ENCODE data around the gene MAPK8.
A peak's percentile ranks its signal among the peaks of the same experiment; 100 is the strongest.

Gene MAPK8

DNA sequence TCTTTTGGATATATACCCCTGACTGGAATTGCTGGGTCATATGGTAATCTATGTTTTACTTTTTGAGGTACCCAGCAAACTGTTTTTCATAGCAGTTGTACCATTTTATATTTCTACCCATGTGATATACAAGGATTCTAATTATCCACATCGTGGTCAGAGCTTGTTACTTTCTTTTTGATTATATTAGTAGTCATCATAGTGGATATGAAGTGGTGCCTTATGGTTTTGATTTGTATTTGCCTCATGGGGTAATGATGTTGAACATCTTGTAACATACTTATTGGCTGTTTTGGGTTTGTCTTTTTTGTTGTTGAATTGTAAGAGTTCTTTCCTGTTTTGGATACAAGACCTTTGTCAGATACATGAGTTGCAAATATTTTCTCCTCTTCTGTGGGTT is 51.7 kb downstream of the MAPK8 start:
- TF ChIP-seq NFRKB (IDR thresholded peaks at IDR 0.05) (no peak), BHLHE40 (IDR thresholded peaks at IDR 0.05; ENCODE audit: borderline replicate concordance) (no peak), FOXK2 (IDR thresholded peaks at IDR 0.05) (no peak)
- ChIA-PET POLR2A (no interaction called here), CTCF (no interaction called here)
- no peak for DNase-seq (ENCODE audit: extremely low spot score)

DNA sequence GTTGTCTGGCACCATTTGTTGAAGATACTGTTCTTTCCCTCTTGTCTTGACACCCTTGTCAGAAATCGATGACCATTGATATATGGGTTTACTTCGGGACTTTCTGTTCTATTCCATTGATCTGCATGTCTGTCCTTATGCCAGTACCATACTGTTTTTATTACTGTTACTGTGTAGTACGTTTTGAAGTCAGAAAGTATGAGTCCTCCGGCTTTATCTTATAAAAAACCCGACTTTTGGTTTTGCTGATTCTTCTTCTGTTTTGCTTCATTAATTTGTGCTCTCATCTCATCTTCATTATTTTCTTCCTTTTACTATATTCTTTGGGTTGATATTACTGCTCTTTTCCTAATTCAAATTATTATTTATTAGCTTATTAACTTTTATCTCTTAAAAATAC is 52.4 kb downstream of the MAPK8 start:
- ChIA-PET POLR2A (no interaction called here), CTCF (interaction anchor here (0.6 kb wide), 1 partner anchor 298 kb away, joined by 3 read pairs; no protein-coding TSS in a partner anchor)
- no peak for DNase-seq (ENCODE audit: extremely low spot score)
- no peak for TF ChIP-seq FOXK2 (IDR thresholded peaks at IDR 0.05)
- no peak for TF ChIP-seq HDGF (IDR thresholded peaks at IDR 0.05; ENCODE audit: borderline replicate concordance)
- no peak for TF ChIP-seq CTBP1 (IDR thresholded peaks at IDR 0.05; ENCODE audit: borderline replicate concordance)
- no peak for TF ChIP-seq FOXA1 (IDR thresholded peaks at IDR 0.05)
- no peak for TF ChIP-seq SP1 (IDR thresholded peaks at IDR 0.05)
- no peak for TF ChIP-seq TARDBP (IDR thresholded peaks at IDR 0.05)
- TF ChIP-seq ELF4 (IDR thresholded peaks at IDR 0.05), result no peak
- TF ChIP-seq, protein P1, sequence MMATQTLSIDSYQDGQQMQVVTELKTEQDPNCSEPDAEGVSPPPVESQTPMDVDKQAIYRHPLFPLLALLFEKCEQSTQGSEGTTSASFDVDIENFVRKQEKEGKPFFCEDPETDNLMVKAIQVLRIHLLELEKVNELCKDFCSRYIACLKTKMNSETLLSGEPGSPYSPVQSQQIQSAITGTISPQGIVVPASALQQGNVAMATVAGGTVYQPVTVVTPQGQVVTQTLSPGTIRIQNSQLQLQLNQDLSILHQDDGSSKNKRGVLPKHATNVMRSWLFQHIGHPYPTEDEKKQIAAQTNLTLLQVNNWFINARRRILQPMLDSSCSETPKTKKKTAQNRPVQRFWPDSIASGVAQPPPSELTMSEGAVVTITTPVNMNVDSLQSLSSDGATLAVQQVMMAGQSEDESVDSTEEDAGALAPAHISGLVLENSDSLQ (IDR thresholded peaks at IDR 0.05), result no peak
- TF ChIP-seq ARNT (IDR thresholded peaks at IDR 0.05), result no peak
- TF ChIP-seq NFRKB (IDR thresholded peaks at IDR 0.05), result no peak

DNA sequence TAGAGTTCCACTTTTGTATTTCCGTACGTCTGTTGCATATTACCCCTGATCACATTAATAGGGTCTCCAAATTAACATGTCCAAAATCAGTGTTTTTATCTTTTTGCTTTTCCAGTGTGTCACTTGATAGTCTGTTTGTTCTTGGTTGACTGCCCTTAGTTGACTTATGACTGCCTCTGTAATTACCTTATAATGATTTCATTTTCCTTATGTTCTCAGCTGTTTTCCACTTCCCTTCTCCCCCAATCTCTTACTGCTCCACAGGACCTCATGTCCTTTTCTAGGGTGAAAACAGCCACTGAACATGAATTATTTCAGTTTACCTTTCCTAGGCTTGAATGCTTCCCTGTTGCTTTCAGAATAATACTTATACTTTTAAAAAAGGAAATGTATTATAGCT is 54.7 kb downstream of the MAPK8 start:
- CTCF ChIA-PET, result interaction anchor here (1.1 kb wide), 1 partner anchor 295 kb away, joined by 4 read pairs; no protein-coding TSS in a partner anchor

DNA sequence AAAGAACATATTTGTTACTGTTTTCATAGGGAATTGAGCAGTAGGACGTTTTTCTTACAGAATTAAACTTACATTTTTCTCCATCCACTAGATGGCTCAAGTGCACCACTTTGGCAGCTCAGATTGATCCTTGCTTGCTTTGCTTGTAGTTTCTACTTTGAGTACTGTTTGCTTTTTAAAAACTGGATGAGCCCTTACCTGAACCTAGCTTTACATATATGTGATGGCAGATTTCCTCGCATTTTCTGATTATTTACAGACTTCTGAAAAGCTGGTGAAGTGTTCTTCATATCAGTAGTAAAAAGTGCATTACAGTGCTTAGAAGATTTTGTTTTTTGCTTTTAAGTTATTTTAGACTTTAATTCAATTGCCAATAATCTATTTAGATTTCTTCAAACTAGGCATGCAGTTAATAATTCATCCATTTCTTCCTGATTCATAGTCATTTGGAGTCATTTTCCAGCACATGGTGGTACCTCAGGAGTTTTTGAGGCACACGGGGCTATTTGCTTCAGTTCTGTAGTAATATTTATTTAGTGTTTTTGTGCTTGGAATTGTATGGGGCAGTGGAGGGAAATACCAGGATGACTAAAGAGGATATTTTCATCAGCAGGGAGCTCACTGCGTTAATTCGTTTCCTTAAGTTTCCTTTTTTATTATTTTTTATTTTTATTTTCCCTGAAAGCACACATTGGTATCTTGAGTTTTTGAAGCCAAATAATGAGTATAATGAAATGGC is 57.3 kb downstream of the MAPK8 start:
- DNase-seq (ENCODE audit: extremely low spot score), result peak; percentile 39
- TF ChIP-seq HDGF (IDR thresholded peaks at IDR 0.05; ENCODE audit: borderline replicate concordance), result no peak
- no peak for TF ChIP-seq SP1 (IDR thresholded peaks at IDR 0.05)
- no peak for TF ChIP-seq NFRKB (IDR thresholded peaks at IDR 0.05)
- TF ChIP-seq FOXK2 (IDR thresholded peaks at IDR 0.05), result no peak
- no peak for TF ChIP-seq ZNF384 (IDR thresholded peaks at IDR 0.05)
- TF ChIP-seq CTBP1 (IDR thresholded peaks at IDR 0.05; ENCODE audit: borderline replicate concordance), result no peak
- POLR2A ChIA-PET, result no interaction called here
- CTCF ChIA-PET, result interaction anchor here (0.7 to 2.1 kb wide), 8 partner anchors 37 to 294 kb away, joined by 3 to 28 read pairs (median 3); no protein-coding TSS in a partner anchor

More for the DNA sequence above, 54.7 kb downstream of the MAPK8 start:
- POLR2A ChIA-PET, result interaction anchor here (1.0 kb wide), 1 partner anchor 295 kb away, joined by 3 read pairs; no protein-coding TSS in a partner anchor
- TF ChIP-seq FOXM1 (IDR thresholded peaks at IDR 0.05; ENCODE audit: borderline replicate concordance), result no peak
- TF ChIP-seq SP1 (IDR thresholded peaks at IDR 0.05), result no peak
- no peak for TF ChIP-seq ARNT (IDR thresholded peaks at IDR 0.05)
- TF ChIP-seq HDGF (IDR thresholded peaks at IDR 0.05; ENCODE audit: borderline replicate concordance), result no peak
- no peak for TF ChIP-seq CTBP1 (IDR thresholded peaks at IDR 0.05; ENCODE audit: borderline replicate concordance)
- no peak for TF ChIP-seq FOXK2 (IDR thresholded peaks at IDR 0.05)
- no peak for TF ChIP-seq TARDBP (IDR thresholded peaks at IDR 0.05)
- TF ChIP-seq FOXA1 (IDR thresholded peaks at IDR 0.05), result no peak
- no peak for DNase-seq (ENCODE audit: extremely low spot score)

DNA sequence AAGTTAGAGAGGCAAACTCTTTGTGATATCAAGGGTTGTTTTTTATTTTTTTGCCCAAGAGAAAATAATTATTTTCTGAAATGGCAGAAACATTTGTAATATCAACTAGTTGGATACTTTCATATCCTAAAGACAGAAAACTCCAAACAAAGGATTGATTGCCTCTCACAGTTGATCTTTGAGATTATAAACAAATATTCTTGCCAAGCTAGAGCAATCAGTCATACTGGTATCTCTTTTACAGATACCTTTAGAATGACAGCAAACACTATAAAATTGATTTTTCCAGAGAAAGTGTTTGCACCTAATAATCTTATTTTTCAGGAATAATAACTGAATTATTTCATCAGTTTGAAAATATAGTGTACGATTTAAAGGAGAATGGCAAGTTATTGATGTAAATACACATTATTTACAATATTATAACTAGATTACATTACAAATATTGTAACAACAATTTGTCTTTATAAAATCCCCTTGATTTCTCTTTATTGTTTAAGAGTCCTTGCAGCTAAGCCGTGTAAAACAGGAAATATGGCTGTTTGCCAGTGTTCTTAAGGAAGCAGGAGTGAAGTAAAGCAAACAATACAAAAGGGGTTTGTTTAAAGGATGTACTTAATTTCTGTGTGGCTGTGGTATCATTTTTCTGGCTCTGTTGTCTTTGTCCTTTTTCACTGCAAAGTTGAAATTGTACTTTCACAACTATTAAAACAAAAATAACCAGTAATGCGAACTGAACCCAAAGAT is 58.4 kb downstream of the MAPK8 start:
- CTCF ChIA-PET, result interaction anchor here (0.8 to 2.1 kb wide), 3 partner anchors 122 to 291 kb away, joined by 3 to 28 read pairs (median 13); no protein-coding TSS in a partner anchor
- TF ChIP-seq SP1 (IDR thresholded peaks at IDR 0.05), result no peak
- no peak for TF ChIP-seq L3MBTL2 (conservative IDR thresholded peaks at IDR 0.05)
- TF ChIP-seq FOXK2 (IDR thresholded peaks at IDR 0.05), result no peak
- no peak for TF ChIP-seq CTBP1 (IDR thresholded peaks at IDR 0.05; ENCODE audit: borderline replicate concordance)
- no peak for TF ChIP-seq HDGF (IDR thresholded peaks at IDR 0.05; ENCODE audit: borderline replicate concordance)
- TF ChIP-seq FOXM1 (IDR thresholded peaks at IDR 0.05; ENCODE audit: borderline replicate concordance), result no peak
- no peak for TF ChIP-seq ELF4 (IDR thresholded peaks at IDR 0.05)
- no peak for TF ChIP-seq NFRKB (IDR thresholded peaks at IDR 0.05)
- no peak for TF ChIP-seq SUZ12 (IDR thresholded peaks at IDR 0.05)
- TF ChIP-seq ARNT (IDR thresholded peaks at IDR 0.05), result no peak
- TF ChIP-seq TARDBP (IDR thresholded peaks at IDR 0.05), result no peak
- TF ChIP-seq, protein P1 (IDR thresholded peaks at IDR 0.05), result no peak
- no peak for TF ChIP-seq ZNF384 (IDR thresholded peaks at IDR 0.05)
- no peak for DNase-seq (ENCODE audit: extremely low spot score)
- POLR2A ChIA-PET, result no interaction called here

DNA sequence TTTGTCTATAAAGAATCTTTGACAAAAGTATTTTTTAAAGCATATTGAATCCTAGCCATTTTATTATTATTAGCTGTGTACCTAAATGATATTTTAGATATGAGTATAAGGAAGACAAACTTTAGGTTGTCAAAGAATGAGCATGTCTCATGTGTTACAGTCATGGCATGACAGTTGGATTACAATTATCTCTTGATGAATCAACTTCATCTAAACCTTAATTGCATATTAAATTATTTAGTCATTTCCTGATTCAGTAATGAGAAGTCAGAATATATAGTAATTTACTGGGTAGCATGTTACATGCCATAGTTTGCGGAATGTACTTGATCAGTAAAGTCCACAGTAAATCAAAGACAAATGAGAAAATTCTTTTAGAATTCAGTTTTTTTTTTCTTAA is 59.2 kb downstream of the MAPK8 start:
- POLR2A ChIA-PET, result no interaction called here
- no peak for DNase-seq (ENCODE audit: extremely low spot score)
- CTCF ChIA-PET, result interaction anchor here (1.1 to 2.1 kb wide), 2 partner anchors 143 to 290 kb away, joined by 3 to 13 read pairs; no protein-coding TSS in a partner anchor
- no peak for TF ChIP-seq TARDBP (IDR thresholded peaks at IDR 0.05)
- TF ChIP-seq FOXK2 (IDR thresholded peaks at IDR 0.05), result no peak
- TF ChIP-seq LEF1 (IDR thresholded peaks at IDR 0.05; ENCODE audit: borderline replicate concordance), result no peak
- TF ChIP-seq ELF4 (IDR thresholded peaks at IDR 0.05), result no peak
- no peak for TF ChIP-seq SP1 (IDR thresholded peaks at IDR 0.05)
- no peak for TF ChIP-seq HDGF (IDR thresholded peaks at IDR 0.05; ENCODE audit: borderline replicate concordance)
- no peak for TF ChIP-seq FOXM1 (IDR thresholded peaks at IDR 0.05; ENCODE audit: borderline replicate concordance)
- no peak for TF ChIP-seq BHLHE40 (IDR thresholded peaks at IDR 0.05; ENCODE audit: borderline replicate concordance)
- TF ChIP-seq NFRKB (IDR thresholded peaks at IDR 0.05), result no peak
- TF ChIP-seq SUZ12 (IDR thresholded peaks at IDR 0.05), result no peak
- TF ChIP-seq, protein P1 (IDR thresholded peaks at IDR 0.05), result no peak
- TF ChIP-seq ZNF384 (IDR thresholded peaks at IDR 0.05), result no peak
- TF ChIP-seq ARNT (IDR thresholded peaks at IDR 0.05), result no peak
- no peak for TF ChIP-seq L3MBTL2 (conservative IDR thresholded peaks at IDR 0.05)
- no peak for TF ChIP-seq FOXA1 (IDR thresholded peaks at IDR 0.05)
- TF ChIP-seq CTBP1 (IDR thresholded peaks at IDR 0.05; ENCODE audit: borderline replicate concordance), result no peak
